ENCODE measurements around the gene ZSCAN9.

DNA sequence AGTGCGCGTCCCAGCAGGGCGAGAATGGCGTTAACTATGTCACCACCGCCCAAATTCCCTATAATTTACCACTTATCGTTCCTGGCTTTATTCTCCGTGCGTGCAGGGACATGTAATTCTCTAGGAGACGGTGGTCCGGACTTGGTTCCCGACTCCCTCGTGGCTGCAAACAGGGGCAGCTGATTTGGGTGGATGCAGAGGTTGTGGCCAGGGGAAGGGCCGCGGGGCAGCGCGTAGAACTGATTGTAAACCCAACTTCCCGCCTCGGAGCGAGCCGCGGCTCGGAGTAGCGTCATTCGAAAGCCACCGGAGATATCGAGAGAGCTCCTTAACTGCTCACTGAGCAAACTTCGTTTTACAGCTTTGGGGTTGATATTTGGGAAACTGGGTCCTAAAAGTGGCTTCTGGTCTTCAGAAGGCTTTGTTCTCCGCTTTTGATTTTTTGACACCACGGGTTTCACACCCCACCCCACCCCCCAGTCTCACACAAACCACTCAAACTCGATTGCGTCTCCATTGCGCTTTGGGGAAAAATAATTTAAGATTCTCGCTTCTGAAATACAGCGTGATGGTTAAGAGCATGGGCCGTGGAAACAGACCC lies 17.5 kb upstream of the ZSCAN9 start:
- TF ChIP-seq, protein P1, sequence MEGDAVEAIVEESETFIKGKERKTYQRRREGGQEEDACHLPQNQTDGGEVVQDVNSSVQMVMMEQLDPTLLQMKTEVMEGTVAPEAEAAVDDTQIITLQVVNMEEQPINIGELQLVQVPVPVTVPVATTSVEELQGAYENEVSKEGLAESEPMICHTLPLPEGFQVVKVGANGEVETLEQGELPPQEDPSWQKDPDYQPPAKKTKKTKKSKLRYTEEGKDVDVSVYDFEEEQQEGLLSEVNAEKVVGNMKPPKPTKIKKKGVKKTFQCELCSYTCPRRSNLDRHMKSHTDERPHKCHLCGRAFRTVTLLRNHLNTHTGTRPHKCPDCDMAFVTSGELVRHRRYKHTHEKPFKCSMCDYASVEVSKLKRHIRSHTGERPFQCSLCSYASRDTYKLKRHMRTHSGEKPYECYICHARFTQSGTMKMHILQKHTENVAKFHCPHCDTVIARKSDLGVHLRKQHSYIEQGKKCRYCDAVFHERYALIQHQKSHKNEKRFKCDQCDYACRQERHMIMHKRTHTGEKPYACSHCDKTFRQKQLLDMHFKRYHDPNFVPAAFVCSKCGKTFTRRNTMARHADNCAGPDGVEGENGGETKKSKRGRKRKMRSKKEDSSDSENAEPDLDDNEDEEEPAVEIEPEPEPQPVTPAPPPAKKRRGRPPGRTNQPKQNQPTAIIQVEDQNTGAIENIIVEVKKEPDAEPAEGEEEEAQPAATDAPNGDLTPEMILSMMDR (IDR thresholded peaks at IDR 0.05), result no peak
- no peak for TF ChIP-seq POLR2A (IDR thresholded peaks at IDR 0.05)

Measured in thyroid gland (tissue), 4 donors.